Ishikawa (cell line): ENCODE measurements around the gene PRR20G.

ENCODE experiments used
- CEBPB ChIP-seq: IDR thresholded peaks from 2 replicates; pipeline ENCODE4 v1.6.1; 2012
- EGR1 ChIP-seq: IDR thresholded peaks from 2 replicates; pipeline ENCODE4 v1.6.1; 2012
- EP300 ChIP-seq: IDR thresholded peaks from 2 replicates; pipeline ENCODE4 v1.6.1; 2012; ENCODE audit warnings: borderline replicate concordance
- FOXM1 ChIP-seq: IDR thresholded peaks from 2 replicates; pipeline ENCODE4 v1.6.1; 2012; ENCODE audit warnings: low read depth, borderline replicate concordance
- MAX ChIP-seq: IDR thresholded peaks from 2 replicates; pipeline ENCODE4 v1.6.1; 2012
- TAF1 ChIP-seq: IDR thresholded peaks from 2 replicates; pipeline ENCODE4 v1.6.1; 2012; ENCODE audit warnings: low read depth, mild to moderate bottlenecking
- TEAD4 ChIP-seq: IDR thresholded peaks from 2 replicates; pipeline ENCODE4 v1.6.1; 2012
- YY1 ChIP-seq: IDR thresholded peaks from 2 replicates; pipeline ENCODE4 v1.6.1; 2012; ENCODE audit warnings: low read depth
- ZBTB7A ChIP-seq: IDR thresholded peaks from 2 replicates; pipeline ENCODE4 v1.6.1; 2012; ENCODE audit warnings: low read depth

- no peak for TF ChIP-seq EP300
- TF ChIP-seq TEAD4 = no peak
- no peak for TF ChIP-seq MAX
- TF ChIP-seq YY1 = no peak
- TF ChIP-seq FOXM1 = no peak
- no peak for TF ChIP-seq EGR1
- TF ChIP-seq CEBPB = no peak
- TF ChIP-seq TAF1 = no peak
- no peak for TF ChIP-seq ZBTB7A
Measured at GRCh38 chr3:127288921-127289705, 1.3 kb upstream of the PRR20G start.
